GM18519 (cell line): ENCODE measurements around the gene TPO.
"Not testable (repeated sequence)": the region's sequence is repeated elsewhere in the genome, so short reads cannot be mapped to it uniquely, and the experiment has no call there.

ENCODE experiments used
- ATAC-seq: cut with Tn5 transposase; IDR thresholded peaks from one replicate; pipeline ENCODE4 v1.9.1; 2021; ENCODE audit warnings: mild to moderate bottlenecking, moderate library complexity; ENCODE audit not compliant: unreplicated experiment, low FRiP score

Gene TPO

DNA sequence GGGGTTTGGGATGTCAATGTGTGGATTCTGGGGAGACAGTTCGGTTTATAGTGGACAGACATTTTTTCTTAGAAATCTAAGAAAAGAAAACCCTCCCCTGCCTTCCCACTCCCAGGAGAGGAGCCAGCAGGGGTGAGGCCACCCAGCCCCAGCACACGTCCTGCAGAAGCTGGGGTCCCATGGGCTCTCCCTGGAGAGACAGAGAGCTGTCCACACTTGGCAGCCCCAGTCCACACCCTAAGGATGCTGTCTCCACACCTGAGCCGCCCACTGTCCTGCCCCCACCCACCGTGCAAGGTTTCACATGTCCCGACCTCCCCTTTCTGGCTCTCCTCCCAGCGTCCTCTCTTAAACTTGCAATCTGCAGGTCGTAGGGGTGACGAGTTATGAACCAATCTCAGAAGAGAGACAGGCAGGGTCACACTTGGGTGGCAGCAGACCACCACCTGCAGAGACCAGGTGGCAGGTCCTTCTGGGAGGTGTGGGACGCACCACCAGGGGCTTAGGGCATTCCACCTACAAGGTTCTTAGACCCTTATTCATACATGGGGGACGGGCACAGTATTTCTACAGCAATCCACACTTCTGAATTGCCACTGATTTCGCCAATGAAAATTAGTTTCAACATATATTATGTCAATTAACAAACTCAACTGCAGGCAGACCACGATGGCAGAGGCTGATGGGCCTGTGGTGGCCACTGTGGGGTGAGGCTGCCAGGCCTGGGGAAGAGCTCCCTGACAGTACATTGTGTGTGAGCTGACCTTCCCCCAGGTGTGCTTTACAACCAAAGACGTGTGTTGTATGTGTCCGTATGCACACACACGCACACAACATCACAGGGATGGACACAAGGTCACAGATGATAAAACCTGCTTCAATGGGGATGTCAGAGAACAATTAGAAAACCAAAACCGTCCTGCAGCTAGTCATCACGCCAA, 158.5 kb downstream of the TPO start:
- ATAC-seq, result no peak

DNA sequence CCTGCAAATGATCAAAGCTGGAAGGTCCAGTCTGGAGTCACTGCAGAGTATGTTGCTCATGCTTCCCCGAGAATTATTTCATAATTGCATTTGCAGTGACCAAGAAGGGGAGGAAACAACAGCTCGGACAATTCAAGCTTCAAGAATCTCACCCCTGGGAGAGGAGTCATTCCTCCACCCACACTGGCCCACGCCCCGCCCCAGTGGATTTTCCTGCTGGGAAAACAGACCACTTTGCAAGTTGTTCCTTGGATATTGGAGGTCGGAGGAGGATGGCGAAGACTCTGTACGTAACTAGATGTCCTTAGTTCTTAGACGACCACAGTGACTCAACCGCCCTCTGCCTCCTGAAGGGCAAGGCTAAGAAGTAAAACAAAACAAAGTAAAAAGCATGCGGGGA, 159.4 kb downstream of the TPO start:
- ATAC-seq, result no peak

DNA sequence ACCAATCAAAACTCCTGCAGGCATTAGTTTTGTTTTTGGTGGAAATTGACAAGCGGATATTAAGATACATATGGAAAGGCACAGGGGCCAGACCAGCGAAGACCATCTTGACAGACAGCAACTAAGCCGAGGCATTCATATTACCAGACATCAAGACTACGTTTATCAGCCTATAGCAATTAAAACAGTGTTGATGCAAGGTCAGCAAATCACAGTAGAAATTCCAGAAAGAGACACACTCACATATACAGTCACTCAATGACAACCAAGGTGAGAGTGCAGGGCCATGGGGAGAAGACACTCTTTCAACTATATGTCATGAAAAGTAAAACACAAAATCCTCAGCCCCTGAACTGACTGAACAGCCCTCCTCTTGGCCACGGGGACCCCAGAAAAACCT, 164.6 kb downstream of the TPO start:
- no peak for ATAC-seq

DNA sequence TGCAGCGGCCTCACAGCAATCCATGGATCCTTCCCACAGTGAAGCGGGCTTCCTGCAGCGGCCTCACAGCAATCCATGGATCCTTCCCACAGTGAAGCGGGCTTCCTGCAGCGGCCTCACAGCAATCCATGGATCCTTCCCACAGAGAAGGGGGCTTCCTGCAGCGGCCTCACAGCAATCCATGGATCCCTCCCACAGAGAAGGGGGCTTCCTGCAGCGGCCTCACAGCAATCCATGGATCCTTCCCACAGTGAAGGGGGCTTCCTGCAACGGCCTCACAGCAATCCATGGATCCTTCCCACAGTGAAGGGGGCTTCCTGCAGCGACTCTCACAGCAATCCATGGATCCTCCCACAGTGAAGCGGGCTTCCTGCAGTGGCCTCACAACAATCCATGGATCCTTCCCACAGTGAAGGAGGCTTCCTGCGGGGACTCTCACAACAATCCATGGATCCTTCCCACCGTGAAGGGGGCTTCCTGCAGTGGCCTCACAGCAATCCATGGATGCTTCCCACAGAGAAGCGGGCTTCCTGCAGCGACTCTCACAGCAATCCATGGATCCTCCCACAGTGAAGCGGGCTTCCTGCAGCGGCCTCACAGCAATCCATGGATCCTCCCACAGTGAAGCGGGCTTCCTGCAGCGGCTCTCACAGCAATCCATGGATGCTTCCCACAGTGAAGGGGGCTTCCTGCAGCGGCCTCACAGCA, 168.1 kb downstream of the TPO start:
- ATAC-seq, result not testable (repeated sequence)

DNA sequence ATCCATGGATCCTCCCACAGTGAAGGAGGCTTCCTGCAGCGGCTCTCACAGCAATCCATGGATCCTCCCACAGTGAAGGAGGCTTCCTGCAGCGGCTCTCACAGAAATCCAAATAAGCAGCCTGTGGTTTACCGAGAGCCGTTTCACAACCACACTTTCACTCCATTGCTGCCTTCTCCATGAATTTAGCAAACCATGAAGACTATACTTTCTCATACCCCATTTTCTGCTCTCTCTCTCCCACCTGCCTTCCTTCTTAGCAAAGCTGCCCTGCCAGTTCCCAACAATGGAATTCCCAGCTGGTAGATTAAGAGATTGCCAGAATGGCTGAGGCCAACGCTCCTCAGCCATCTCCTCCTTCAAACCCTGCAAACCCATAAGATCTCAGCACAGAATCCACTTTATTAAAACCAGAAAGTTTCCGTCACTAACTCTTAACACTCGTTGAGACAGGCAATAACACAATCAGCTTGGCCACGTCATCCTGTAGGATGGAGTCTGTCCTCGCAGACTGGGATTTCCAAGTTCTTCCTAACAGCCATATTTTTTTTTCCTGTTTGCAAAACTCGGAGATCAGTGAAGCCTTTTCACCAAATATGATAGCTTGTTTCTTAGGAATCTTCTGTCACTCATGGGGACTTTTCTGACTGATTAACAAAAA, 168.8 kb downstream of the TPO start:
- no peak for ATAC-seq

DNA sequence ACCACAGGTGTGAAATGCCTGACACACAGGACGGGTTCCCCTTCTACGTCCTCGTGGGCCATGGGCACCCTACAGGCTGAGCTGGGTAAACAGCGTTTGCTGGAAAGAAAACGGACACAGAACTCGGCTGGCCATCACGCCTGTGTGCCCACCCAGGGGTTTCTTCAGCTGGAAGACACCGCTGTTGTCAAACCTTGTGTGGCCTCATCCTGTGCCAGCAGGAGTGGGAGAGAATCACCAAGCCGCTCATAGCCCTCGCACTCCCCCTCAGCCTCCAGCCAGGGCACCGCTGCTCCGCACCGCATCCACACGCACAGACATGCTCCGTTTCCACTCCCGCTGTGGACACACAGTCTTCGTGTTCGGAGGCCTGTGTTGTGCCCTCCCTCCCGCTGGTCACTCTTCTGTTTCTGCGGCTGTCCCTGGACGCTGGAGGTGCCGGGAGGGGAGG, 169.7 kb downstream of the TPO start:
- ATAC-seq, result no peak

DNA sequence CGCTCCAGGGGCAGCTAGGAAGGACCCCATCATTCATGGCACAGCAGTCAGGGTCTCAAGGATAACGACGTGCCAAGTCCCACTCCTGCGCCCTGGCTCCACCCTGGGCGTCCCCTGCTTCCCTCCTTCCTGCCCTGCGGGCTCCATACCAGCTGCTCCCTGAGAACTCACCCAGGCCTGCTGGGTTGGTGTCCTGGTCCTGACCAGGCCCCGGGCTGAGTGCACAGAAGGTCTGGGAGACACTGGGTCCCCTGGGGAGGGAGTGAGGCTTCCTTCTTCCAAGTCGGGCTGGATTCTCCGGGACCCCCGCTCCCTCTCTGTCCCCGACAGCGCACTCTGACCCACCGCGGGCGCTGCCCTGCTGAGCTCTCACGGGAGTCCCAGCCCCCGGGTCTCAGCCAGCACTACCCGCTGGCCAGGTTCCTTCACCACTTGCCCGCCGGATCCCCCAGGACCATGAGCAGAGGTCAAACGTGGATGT, 170.8 kb downstream of the TPO start:
- ATAC-seq, result no peak

DNA sequence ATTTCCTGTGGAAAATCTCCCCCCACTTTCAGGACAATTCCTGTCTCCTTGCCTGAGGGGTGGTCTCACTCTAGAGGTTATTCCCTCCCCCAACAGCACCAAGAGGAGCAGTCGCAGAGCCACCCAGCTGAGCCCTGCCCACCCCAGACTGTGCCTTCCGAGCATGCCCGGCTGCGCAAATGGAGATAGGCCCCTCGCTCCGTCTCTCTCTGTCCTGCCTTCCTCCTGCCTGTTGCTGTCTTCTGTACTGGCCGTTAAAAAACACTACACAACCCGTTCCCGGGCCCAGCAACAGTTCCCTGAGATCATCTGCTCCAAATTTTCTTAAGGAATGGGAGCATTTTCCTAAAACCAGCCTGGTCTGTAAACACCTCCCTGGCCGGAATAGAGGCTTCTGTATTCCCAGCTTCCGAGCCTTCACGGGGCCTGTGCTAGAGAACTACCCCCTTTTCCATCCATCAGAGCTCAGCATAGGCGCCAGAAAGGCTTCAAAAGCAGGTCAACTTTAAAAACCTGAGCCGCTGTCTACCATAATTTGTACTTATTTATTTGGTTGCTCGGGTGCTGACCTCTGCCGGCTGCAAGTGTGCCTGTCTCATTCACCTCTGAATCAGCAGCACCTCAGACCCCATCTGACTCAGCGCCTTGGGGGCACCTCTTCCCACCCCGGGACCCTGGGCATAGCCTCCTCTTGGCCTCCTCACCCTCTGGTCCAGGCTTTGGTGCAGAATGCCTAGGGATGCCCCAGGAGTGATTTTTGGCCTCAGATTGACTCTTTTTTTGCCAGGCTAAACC, 171.6 kb downstream of the TPO start:
- ATAC-seq, result no peak

DNA sequence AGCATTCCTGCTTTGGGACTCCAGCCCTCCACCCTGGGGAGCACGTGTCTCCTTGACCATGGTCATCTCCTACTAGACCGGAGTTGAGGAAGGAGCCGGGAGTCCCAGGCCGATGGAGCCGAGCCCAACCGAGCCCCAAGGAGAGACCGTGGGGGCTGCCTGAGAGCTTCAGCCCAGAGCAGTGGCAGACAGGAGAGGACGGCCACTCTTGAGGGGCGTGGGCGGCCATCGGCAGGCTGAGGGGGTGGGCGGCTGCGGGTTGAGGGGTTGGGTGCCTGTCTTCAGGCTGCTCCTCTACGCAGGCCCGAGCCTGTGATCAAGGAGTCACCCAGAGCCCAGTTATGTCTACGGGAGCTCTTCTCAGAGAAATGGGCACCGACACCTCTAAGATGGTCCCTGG, 172.4 kb downstream of the TPO start:
- ATAC-seq, result no peak

DNA sequence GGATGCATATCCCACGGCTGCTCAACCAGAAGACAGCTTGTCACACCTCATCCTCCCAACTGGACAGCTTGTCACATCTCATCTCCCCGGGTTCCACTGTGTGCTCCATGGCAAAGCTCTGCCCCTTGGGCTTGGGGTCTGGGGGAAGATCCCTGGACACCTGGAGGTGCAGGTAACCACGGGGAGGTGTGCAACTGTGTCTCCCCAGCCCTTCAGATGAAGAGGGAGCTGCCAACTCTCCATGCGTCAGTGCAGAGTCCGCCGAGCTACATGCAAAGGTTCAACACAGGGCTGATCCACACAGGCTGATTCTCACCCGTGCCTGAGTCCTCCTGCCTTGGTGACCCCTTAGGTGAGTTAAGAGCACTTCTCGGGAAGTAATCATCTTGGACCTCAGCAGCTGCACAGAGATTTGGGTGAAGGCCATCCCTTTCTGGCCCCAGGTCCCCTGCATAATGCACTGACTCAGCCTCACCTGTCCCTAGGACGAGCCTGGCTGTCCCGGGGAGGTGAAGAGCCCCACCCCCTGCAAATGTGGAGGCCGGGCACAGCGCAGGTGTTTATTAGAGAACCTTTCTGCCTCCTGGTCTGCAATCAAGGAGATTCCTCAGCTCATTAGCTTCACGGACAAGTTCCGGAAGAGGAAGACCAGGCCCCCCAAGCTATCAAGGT, 173.1 kb downstream of the TPO start:
- no peak for ATAC-seq

DNA sequence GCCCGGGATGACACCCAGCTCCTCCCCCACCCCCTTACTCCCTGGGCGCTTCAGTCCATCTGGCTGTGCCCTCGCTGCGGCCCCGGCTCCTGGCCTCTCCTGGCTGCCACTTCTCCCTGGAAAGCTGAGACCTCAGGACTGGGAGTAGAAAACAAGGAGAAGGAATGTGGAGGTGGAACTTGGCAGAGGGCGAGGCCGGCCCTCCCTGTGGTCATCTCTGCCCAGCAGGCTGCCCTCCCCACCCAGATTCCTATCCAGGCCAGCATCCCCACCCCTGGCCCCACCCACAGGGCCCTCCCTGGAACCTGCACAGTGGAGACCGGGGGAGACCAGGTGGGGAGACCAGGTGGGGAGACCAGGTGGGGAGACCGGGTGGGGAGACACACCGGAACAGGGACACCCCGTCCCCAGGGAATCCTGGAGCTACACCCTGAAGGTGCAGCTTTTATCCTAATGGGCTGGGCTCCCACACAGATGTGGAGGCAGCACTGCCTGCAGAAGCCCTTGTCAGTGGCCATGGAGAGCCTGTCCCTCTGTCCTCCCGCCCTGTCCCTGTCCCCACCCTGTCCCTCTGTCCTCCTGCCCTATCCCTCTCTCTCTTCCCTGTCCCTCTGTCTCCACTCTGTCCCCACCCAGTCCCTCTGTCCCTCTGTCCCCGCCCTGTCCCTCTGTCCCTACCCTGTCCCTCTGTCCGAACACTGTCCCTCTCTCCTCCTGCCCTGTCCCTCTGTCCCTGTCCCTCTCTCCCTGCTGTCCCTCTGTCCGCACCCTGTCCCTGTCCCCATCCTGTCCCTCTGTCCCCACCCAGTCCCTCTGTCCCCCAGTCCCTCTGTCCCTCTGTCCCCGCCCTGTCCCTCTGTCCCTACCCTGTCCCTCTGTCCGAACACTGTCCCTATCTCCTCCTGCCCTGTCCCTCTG, 173.9 kb downstream of the TPO start:
- no peak for ATAC-seq

DNA sequence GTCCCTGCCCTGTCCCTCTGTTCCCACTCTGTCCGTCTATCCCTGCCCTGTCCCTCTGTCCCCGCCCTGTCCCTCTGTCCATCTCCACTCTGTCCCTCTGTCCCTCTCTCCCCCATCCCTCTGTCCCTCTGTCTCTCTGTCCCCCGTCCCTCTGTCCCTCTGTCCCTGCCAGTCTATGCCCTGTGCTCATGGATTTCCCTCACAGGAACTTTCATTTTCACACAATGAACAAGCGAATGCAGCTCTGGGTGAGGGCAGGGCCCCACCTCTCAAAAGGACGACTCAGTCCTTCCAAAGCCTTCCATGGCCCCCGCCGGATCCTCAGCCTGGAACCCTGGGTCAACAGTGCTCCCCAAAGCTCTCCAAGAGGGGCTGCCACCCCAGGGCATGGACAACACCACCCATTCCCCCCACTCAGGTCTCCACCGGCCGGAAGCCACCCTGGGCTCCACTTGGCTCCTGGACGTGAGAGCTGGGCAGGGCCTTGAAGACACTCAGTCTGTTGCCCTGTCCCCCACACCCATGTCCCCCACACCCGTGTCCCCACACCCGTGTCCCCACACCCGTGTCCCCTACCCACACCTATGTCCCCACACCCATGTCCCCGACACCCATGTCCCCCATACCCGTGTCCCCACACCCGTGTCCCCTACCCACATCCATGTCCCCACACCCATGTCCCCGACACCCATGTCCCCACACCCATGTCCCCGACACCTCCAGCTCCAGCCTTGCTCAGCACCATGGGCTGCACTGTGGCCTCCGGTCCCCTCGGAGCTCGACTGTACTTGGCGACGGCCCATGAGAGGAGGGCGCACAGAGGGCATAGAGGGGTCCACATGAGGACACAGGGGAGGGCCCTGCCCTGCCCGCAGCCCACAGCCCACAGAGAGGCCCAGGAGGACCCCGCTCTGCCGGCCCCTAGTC, 175.1 kb downstream of the TPO start:
- no peak for ATAC-seq

DNA sequence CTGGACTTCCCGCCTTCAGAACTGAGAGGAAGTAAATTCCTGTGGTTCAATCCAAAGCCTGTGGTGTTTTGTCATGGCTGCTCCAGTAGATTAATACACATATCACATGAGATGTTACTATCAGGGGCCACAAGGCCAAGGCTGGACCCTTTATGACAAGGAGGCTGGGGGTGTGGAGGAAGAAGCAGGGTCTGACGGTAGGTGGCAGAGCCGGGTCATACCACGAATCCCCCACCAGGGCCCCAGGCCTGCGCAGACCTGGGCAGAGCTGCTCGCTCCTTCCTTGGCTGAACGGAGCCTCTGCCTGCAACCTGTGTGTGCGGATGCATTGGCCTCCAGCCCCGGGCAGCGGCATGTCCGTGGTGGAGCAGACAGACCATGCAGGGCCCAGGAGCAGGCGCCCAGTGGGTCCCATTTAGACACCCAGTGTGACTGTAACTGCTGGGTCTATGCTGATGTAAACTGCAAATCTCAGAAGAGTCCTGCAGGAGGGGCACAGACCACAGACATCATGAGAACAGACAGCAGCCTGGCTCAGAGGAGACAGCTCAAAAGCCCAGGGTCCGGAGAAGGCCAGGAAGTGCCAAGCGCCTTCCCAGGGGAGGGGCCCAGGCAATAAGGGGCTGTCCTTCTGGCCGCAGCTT, 175.8 kb downstream of the TPO start:
- no peak for ATAC-seq

DNA sequence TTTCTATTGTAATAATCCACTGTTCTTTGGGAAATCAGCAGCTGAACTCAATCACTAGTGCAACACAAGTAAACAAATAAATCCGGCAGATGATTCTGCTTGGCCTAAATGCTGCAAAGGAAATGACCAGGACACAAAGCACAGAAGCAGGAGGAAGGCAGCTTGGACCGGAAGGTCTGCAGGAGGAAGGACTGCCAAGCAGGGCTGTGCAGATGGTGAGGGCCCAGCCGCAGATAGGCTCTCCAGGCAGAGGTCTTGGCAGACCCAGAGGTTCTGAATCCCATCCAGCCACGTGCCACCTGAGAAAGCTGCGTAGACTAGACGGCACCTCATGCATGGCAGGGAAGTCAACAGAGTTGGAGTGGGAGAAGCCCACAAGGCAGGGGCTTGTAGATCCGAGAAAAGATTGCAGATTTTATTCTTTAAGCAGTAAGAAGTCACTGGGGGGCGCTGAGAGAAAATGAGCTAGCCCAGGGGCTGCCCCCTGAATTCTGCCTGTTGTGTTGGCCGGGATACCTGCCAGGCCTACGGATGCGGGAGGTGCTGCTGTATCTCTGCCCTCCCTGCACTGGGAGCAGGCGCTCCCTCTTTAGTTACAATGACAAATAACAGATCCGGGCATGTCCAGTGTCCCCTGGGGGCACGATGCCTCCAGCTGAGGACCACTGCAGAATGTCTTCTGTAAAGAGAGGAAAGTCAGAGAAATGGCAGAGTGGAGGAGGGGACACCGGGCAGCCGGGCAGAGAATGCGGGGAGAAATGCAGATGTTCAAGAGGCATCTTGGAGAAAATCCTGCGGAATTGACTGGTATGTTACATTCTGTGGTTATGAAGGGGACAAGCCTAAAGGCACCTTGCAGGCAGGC, 177.6 kb downstream of the TPO start:
- ATAC-seq, result no peak

DNA sequence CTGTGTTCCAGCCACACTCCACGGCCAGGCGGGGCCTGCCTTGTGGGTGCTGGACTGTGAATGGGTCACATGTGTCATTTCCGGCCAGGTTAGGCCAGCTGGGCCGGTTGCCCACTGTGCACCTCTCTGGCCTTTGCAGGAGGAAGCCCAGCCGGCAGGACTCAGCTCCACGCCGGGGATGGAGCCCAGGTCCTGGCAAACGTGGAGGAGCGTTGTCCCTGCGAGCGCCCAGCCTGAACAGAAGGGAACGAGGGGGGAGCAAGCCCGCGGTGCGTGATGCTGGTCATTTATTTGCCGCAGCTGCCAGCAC, 178.2 kb downstream of the TPO start:
- no peak for ATAC-seq
